Smooth muscle cell (in vitro differentiated cells): ENCODE data around the gene ANKRD16. TPM values are rescaled to one million over a fixed set of nuclear protein-coding genes. Genes with fewer than 3 reads are reported as not detected.
"Not testable (repeated sequence)": the region's sequence is repeated elsewhere in the genome, so short reads cannot be mapped to it uniquely, and the experiment has no call there.

Experiments used
- DNase-seq: peaks from one replicate; lab custom pipeline; 2025; ENCODE audit not compliant: unreplicated experiment; lab: John Stamatoyannopoulos, UW
- H2AFZ ChIP-seq: fragments of 200-600 bp; sonication (generic); 2 replicates; pipeline ENCODE4 v1.6.0; 2016; ENCODE audit warnings: antibody characterized with exemption, low read depth, mild to moderate bottlenecking
- H3F3A ChIP-seq: fragments of 200-600 bp; sonication (generic); 2 replicates; pipeline ENCODE4 v1.6.0; 2017; ENCODE audit warnings: antibody characterized with exemption, low read depth
- H3K27ac ChIP-seq: fragments of 200-600 bp; sonication (generic); 2 replicates; pipeline ENCODE4 v1.5.1; 2016; ENCODE audit warnings: low read depth, mild to moderate bottlenecking
- H3K27me3 ChIP-seq: fragments of 200-600 bp; sonication (generic); 2 replicates; pipeline ENCODE4 v1.6.1; 2016; ENCODE audit warnings: low read depth, mild to moderate bottlenecking
- H3K36me3 ChIP-seq: fragments of 200-600 bp; sonication (generic); 2 replicates; pipeline ENCODE4 v1.5.1; 2016; ENCODE audit warnings: low read depth
- H3K4me1 ChIP-seq: fragments of 200-600 bp; sonication (generic); 2 replicates; pipeline ENCODE4 v1.5.1; 2016; ENCODE audit warnings: low read depth
- H3K4me2 ChIP-seq: fragments of 200-600 bp; sonication (generic); 2 replicates; pipeline ENCODE4 v1.6.0; 2016; ENCODE audit warnings: mild to moderate bottlenecking
- H3K4me3 ChIP-seq: fragments of 200-600 bp; sonication (generic); 2 replicates; pipeline ENCODE4 v1.5.1; 2016; ENCODE audit warnings: mild to moderate bottlenecking
- H3K79me2 ChIP-seq: fragments of 200-600 bp; sonication (generic); 2 replicates; pipeline ENCODE4 v1.6.0; 2016; ENCODE audit warnings: low read depth, mild to moderate bottlenecking
- H3K9ac ChIP-seq: fragments of 200-600 bp; sonication (generic); 2 replicates; pipeline ENCODE4 v1.6.0; 2016; ENCODE audit warnings: low read depth
- H3K9me3 ChIP-seq: fragments of 200-600 bp; sonication (generic); replicated peaks from 2 replicates; pipeline ENCODE4 v1.5.1; 2016; ENCODE audit warnings: low read depth
- H4K20me1 ChIP-seq: fragments of 200-600 bp; sonication (generic); 2 replicates; pipeline ENCODE4 v1.6.0; 2016; ENCODE audit warnings: low read depth
- WGBS: methylation state at CpG from one replicate; pipeline ENCODE4 v1.1.7; 2016; ENCODE audit warnings: low lambda C conversion rate; 5-methylcytosine and 5-hydroxymethylcytosine counted together
- polyA plus RNA-seq: library from polyadenylated mRNA; unstranded; fragments of >200 nt; fragmentation: Nextera tagmentation; extraction: Ambion mirVana; gene quantifications from 2 replicates; pipeline ENCODE4 v1.2.1, GENCODE V29; 2016
- total RNA-seq: library from RNA; depleted of rRNA; stranded (reverse); fragments of >200 nt; gene quantifications from 2 replicates; pipeline ENCODE4 v1.2.3, GENCODE V29; 2014
- TF ChIP-seq, protein P1 (sequence below): fragments of 200-600 bp; sonication (generic); IDR thresholded peaks from 2 replicates; pipeline ENCODE4 v1.5.1; 2017; ENCODE audit warnings: borderline replicate concordance, mild to moderate bottlenecking, antibody characterized with exemption; ENCODE audit not compliant: insufficient read depth, poor library complexity, severe bottlenecking

ANKRD16 gene
- total and polyA plus RNA-seq, 2 experiments from 2014 or later: 2.7 to 10.3 TPM

- no peaks in the 10 kb centered on the region for H3K36me3 ChIP-seq
- no peaks in the 10 kb centered on the region for H3K4me1 ChIP-seq
- H3K27me3 ChIP-seq: no peaks in the 10 kb centered on the region
- no peaks in the 10 kb centered on the region for H3K79me2 ChIP-seq
- no peak overlapping the region for H3K27ac ChIP-seq
- no peak overlapping the region for H3K9ac ChIP-seq
- no peak overlapping the region for H3K4me2 ChIP-seq
- H3F3A ChIP-seq: peaks cover 7% of the 10 kb centered on the region
- 69% methylated on average over 18 of the region's 18 CpGs for WGBS
- H3K9me3 ChIP-seq: no peaks in the 10 kb centered on the region
- TF ChIP-seq, protein P1, sequence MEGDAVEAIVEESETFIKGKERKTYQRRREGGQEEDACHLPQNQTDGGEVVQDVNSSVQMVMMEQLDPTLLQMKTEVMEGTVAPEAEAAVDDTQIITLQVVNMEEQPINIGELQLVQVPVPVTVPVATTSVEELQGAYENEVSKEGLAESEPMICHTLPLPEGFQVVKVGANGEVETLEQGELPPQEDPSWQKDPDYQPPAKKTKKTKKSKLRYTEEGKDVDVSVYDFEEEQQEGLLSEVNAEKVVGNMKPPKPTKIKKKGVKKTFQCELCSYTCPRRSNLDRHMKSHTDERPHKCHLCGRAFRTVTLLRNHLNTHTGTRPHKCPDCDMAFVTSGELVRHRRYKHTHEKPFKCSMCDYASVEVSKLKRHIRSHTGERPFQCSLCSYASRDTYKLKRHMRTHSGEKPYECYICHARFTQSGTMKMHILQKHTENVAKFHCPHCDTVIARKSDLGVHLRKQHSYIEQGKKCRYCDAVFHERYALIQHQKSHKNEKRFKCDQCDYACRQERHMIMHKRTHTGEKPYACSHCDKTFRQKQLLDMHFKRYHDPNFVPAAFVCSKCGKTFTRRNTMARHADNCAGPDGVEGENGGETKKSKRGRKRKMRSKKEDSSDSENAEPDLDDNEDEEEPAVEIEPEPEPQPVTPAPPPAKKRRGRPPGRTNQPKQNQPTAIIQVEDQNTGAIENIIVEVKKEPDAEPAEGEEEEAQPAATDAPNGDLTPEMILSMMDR: no peak
- no peak overlapping the region for H3K4me3 ChIP-seq
- no peak overlapping the region for H2AFZ ChIP-seq
- DNase-seq: no peak
- H4K20me1 ChIP-seq: no peaks in the 10 kb centered on the region
These were observed 33.6 kb downstream of the ANKRD16 start for GRCh38 chr10:5855979-5856700.

DNA sequence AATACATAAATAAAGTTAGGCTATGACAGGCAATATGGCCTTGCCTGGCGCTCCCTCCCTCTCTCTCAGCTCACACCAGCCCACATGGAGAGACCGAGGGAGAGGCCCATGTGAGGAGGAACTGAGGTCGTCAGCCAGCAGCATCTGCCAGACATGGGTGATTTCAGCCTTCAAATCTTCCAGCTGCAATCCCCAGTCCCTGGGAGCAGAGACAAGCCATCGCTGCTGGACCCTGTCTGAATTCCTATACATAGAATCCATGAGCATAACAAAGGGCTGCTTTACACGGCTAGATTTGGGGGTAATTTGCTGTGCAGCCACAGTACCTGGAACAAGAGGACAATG lies 35.6 kb downstream of the ANKRD16 start:
- Histone ChIP-seq H3K36me3 (no peaks in the 10 kb centered on the region), H3F3A (no peaks in the 10 kb centered on the region), H3K27me3 (no peaks in the 10 kb centered on the region), H3K9ac (no peak overlapping the region), H3K9me3 (no peaks in the 10 kb centered on the region), H3K79me2 (no peaks in the 10 kb centered on the region), H3K4me2 (no peak overlapping the region), H2AFZ (no peak overlapping the region), H4K20me1 (no peaks in the 10 kb centered on the region), H3K27ac (no peak overlapping the region), H3K4me1 (no peaks in the 10 kb centered on the region), H3K4me3 (no peak overlapping the region)
- TF ChIP-seq, protein P1: no peak
- 53% methylated on average over 5 of the region's 5 CpGs for WGBS
- no peak for DNase-seq

- not testable (repeated sequence) for H3K4me3 ChIP-seq, H3K4me2 ChIP-seq, H2AFZ ChIP-seq, H4K20me1 ChIP-seq, H3F3A ChIP-seq, H3K9ac ChIP-seq, H3K79me2 ChIP-seq, H3K4me1 ChIP-seq, H3K9me3 ChIP-seq, H3K27me3 ChIP-seq, DNase-seq, H3K36me3 ChIP-seq
- WGBS: 90% methylated on average over 2 of the region's 4 CpGs
- H3K27ac ChIP-seq: peak overlapping the region; percentile 66
These were observed 43.0 kb downstream of the ANKRD16 start for GRCh38 chr10:5846667-5847066.

- Histone ChIP-seq H3K36me3 (no peaks in the 10 kb centered on the region), H3K4me2 (peak overlapping the region; percentile 53), H4K20me1 (no peaks in the 10 kb centered on the region), H3K4me1 (no peaks in the 10 kb centered on the region), H2AFZ (no peak overlapping the region), H3K4me3 (no peak overlapping the region), H3K9me3 (no peaks in the 10 kb centered on the region), H3K27me3 (no peaks in the 10 kb centered on the region), H3F3A (no peaks in the 10 kb centered on the region), H3K27ac (no peak overlapping the region), H3K79me2 (no peaks in the 10 kb centered on the region), H3K9ac (no peak overlapping the region)
- TF ChIP-seq, protein P1: no peak
- DNase-seq: no peak
- 63% methylated on average over 13 of the region's 13 CpGs for WGBS
These were observed 45.2 kb downstream of the ANKRD16 start for GRCh38 chr10:5844345-5845055.
